Renal cortex interstitium (tissue), 11 donors: ENCODE results near the gene SPTBN4. TPM values are rescaled to one million over a fixed set of nuclear protein-coding genes. Genes with fewer than 3 reads are reported as not detected.
"Not testable (repeated sequence)": the region's sequence is repeated elsewhere in the genome, so short reads cannot be mapped to it uniquely, and the experiment has no call there.

ENCODE experiments used
- DNase-seq, 11 donors: peaks; one replicate each; pipeline ENCODE4 v3.0.0-alpha.2; 2013; ENCODE audit warnings: low read depth in 9 of 11, low spot score in 4 of 11; ENCODE audit errors: extremely low read depth in 1 of 11
- polyA plus RNA-seq, 3 donors: library from polyadenylated mRNA; unstranded; fragments of 120-200 nt; gene quantifications; one replicate each; pipeline ENCODE4 v1.2.1, GENCODE V29; 2013; ENCODE audit not compliant: insufficient read length in 3 of 3

SPTBN4 gene
- polyA plus RNA-seq, 3 donors = 1.5 to 2.2 (median 1.6) TPM

- no peak for DNase-seq
Observed at GRCh38 chr19:40460185-40460584, 6.6 kb upstream of the SPTBN4 start.

- no peak for DNase-seq
Observed at GRCh38 chr19:40461669-40462221, 5.1 kb upstream of the SPTBN4 start.

- DNase-seq = not testable (repeated sequence)
Observed at GRCh38 chr19:40463587-40464037, 3.2 kb upstream of the SPTBN4 start.

GRCh38 chr19:40464059-40465024, 2.5 kb upstream of the SPTBN4 start:
- DNase-seq = peak in 6 of 11 donors; percentile 64 to 88 (median 73)

GRCh38 chr19:40465025-40465556, 1.7 kb upstream of the SPTBN4 start:
- DNase-seq = peak in 1 of 11 donors; percentile 8

- peak; percentile 97 to 100 (median 99) for DNase-seq
Observed at GRCh38 chr19:40465557-40466218, 1.1 kb upstream of the SPTBN4 start, which contains the start of gene BLVRB. BLVRB (minus strand) TSS chr19:40465745; CDS start chr19:40465688, 57 bp downstream.

- peak in 2 of 11 donors; percentile 27 to 28 for DNase-seq
Observed at GRCh38 chr19:40466219-40466984, 399 bp upstream of the SPTBN4 start.

GRCh38 chr19:40469011-40469410, 2.2 kb downstream of the SPTBN4 start:
- no peak for DNase-seq

GRCh38 chr19:40471111-40471510, 4.3 kb downstream of the SPTBN4 start:
- DNase-seq = no peak

GRCh38 chr19:40472516-40472915, 5.7 kb downstream of the SPTBN4 start:
- no peak for DNase-seq

GRCh38 chr19:40474737-40475136, 7.9 kb downstream of the SPTBN4 start:
- DNase-seq = no peak

GRCh38 chr19:40475878-40476644, 9.3 kb downstream of the SPTBN4 start:
- DNase-seq = not testable (repeated sequence)

- DNase-seq = no peak
Observed at GRCh38 chr19:40486017-40486416, 19.2 kb downstream of the SPTBN4 start.

- no peak for DNase-seq
Observed at GRCh38 chr19:40489882-40490230, 23.1 kb downstream of the SPTBN4 start.

- no peak for DNase-seq
Observed at GRCh38 chr19:40492274-40492673, 25.5 kb downstream of the SPTBN4 start.

- DNase-seq = no peak
Observed at GRCh38 chr19:40493778-40494177, 27.0 kb downstream of the SPTBN4 start.

- DNase-seq = no peak
Observed at GRCh38 chr19:40494191-40494838, 27.5 kb downstream of the SPTBN4 start.

GRCh38 chr19:40497214-40497613, 30.4 kb downstream of the SPTBN4 start:
- no peak for DNase-seq
